Breast epithelium (tissue), 3 donors: Measurements from ENCODE around the gene POLR3K.

Experiments used
- CTCF ChIP-seq, 3 donors: fragments of 450-650 bp; IDR thresholded peaks; one replicate each; pipeline ENCODE4 v1.5.1; 2016 to 2017; ENCODE audit warnings: antibody characterized with exemption in 3 of 3, mild to moderate bottlenecking in 3 of 3, moderate library complexity in 3 of 3
- POLR2A ChIP-seq: fragments of 450-650 bp; IDR thresholded peaks from one replicate; pipeline ENCODE4 v1.6.1; 2016; ENCODE audit warnings: antibody characterized with exemption, mild to moderate bottlenecking, moderate library complexity

- TF ChIP-seq CTCF (IDR thresholded peaks at IDR 0.05) = no peak
- TF ChIP-seq POLR2A = no peak
Observed at GRCh38 chr16:88613-89012, 35.2 kb upstream of the POLR3K start.
